Transverse colon (tissue), 4 donors: ENCODE measurements around the gene PPP1R7.

Experiments used
- EP300 ChIP-seq: sonication (generic); formaldehyde crosslinking; IDR thresholded peaks from one replicate; pipeline ENCODE4 v1.6.1; 2017; ENCODE audit warnings: antibody characterized with exemption, low read depth
- POLR2A ChIP-seq: fragments of 450-650 bp; IDR thresholded peaks from one replicate; pipeline ENCODE4 v1.6.1; 2016; ENCODE audit warnings: antibody characterized with exemption, mild to moderate bottlenecking, moderate library complexity
- POLR2AphosphoS5 ChIP-seq, 3 donors: sonication (generic); formaldehyde crosslinking; IDR thresholded peaks; one replicate each; pipeline ENCODE4 v1.6.1; 2016; ENCODE audit warnings: antibody characterized with exemption in 3 of 3
- TF ChIP-seq, protein P1 (sequence below), 5 experiments: fragments of 200-600 bp in 3 of 5; fragments of 450-650 bp in 2 of 5; sonication (generic) in 3 of 5; IDR thresholded peaks; 1 replicate in 2 of 5; 2 replicates in 3 of 5; pipeline ENCODE4 v1.5.1; 2016 to 2017; ENCODE audit warnings: antibody characterized with exemption in 5 of 5, inconsistent platforms in 3 of 5, mild to moderate bottlenecking in 2 of 5, moderate library complexity in 1 of 5

DNA sequence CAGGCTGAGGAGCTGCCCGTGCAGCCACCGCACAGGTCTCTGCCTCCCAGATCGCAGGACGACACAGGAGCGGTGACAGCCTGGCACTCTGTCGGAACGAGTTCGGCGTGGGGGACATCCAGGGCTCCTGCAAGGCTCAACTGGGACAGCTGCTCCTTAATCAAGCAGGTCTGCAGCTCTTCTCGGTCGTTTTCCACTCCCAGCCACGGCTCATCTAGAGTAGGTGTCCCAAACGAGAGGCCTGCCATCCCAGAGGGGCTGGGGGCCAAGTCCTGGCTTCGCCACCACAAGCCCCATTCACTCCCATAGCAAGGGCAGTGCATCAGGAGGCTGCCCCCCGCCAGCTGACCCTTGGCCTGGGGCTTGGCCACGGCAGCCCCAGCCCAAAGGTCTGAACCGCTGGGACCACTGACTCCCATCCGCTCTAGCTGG, 23.5 kb upstream of the PPP1R7 start:
- TF ChIP-seq, protein P1, sequence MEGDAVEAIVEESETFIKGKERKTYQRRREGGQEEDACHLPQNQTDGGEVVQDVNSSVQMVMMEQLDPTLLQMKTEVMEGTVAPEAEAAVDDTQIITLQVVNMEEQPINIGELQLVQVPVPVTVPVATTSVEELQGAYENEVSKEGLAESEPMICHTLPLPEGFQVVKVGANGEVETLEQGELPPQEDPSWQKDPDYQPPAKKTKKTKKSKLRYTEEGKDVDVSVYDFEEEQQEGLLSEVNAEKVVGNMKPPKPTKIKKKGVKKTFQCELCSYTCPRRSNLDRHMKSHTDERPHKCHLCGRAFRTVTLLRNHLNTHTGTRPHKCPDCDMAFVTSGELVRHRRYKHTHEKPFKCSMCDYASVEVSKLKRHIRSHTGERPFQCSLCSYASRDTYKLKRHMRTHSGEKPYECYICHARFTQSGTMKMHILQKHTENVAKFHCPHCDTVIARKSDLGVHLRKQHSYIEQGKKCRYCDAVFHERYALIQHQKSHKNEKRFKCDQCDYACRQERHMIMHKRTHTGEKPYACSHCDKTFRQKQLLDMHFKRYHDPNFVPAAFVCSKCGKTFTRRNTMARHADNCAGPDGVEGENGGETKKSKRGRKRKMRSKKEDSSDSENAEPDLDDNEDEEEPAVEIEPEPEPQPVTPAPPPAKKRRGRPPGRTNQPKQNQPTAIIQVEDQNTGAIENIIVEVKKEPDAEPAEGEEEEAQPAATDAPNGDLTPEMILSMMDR (IDR thresholded peaks at IDR 0.05): no peak
- TF ChIP-seq EP300: no peak
- TF ChIP-seq POLR2A: no peak
- no peak for TF ChIP-seq POLR2AphosphoS5 (IDR thresholded peaks at IDR 0.05)
